GM19397 (cell line): ENCODE measurements around the gene ZMYND8.
"Not testable (repeated sequence)": the region's sequence is repeated elsewhere in the genome, so short reads cannot be mapped to it uniquely, and the experiment has no call there.

Experiments used
- ATAC-seq: cut with Tn5 transposase; IDR thresholded peaks from one replicate; pipeline ENCODE4 v1.9.1; 2021; ENCODE audit warnings: mild to moderate bottlenecking, moderate library complexity; ENCODE audit not compliant: unreplicated experiment

ZMYND8 gene

DNA sequence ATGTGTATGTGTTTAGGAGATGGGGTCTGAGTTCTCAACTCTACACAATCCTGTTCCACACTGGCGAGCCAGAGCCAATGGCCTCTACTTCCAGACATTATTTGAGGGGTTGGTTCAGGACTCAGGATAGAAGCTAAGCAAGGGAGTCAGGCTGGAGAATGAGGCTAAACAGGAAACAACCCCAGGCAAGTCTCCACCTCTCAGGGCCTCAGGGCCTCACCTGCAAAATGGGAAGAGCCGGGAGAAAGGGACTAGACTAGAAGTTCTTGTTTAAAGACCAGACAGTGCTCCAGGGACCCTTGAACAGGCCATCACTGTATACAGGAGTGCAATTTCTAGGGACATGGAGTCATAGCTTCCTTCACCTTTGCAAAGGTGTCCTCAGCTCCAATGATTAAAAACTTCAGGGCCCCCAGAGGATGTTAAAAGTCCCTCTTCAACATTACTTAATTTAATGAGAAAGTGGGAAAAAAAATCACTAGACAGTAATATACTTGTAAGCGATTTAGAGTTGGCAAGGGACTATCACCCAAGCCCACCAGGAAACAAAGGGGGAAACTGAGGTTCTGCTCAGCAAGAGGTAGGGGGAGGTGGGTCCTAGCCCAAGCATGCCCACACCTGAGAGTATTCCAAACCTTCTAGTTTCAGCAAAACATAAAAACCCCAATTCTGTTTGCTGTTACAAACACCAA is 41.7 kb downstream of the ZMYND8 start:
- ATAC-seq, result no peak

GRCh38 chr20:47311967-47312681 is 44.4 kb downstream of the ZMYND8 start:
- no peak for ATAC-seq

DNA sequence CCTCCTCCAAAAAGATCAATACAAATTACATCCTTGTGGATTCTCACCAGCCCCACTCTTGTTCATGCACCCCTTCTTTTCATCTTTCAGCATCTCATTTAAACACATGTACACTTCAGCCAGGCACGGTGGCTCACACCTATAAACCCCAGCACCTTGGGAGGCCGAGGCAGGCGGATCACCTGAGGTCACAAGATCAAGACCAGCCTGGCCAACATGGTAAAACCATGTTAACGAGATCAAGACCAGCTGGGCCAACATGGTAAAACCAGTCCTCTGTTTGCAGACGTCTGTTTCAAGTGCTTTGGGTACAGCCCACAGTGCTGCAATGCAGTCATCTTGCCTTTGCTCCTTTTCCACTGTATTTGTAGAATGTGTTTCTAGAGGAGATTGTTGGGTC is 45.3 kb downstream of the ZMYND8 start:
- no peak for ATAC-seq

- no peak for ATAC-seq
These were observed 45.8 kb downstream of the ZMYND8 start for GRCh38 chr20:47310729-47311128.

DNA sequence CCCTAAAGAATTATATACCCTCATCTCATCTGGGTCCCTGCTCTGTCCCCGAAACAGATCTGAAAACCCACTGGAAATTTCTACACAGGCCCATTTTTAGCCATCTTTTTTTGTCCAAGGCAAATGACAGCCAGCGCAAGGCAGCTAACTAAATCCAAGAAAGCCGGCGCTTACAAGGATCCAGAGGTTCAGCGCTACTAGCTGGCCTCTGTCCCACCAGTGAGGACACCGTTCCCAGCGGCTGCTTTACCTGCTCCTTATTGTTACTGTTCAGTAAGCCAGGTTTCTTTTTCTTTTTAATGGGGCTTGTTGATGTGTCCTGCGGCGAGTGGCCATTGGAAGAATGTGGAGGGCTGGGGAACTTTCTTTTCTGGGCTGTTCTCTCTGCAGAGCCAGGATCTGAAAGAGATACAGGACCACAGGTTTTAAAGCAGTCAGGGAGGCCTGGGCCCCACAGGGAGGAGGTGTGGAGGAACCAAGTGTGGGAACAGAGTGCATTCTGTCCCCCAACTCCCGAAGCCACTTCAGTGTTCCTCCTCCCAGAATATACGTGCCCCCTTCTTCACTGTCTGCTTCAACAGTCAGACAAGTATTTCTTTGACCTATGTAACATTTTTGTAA is 46.6 kb downstream of the ZMYND8 start:
- no peak for ATAC-seq

GRCh38 chr20:47309394-47309793 is 47.1 kb downstream of the ZMYND8 start:
- no peak for ATAC-seq

GRCh38 chr20:47307569-47307968 is 48.9 kb downstream of the ZMYND8 start:
- not testable (repeated sequence) for ATAC-seq

DNA sequence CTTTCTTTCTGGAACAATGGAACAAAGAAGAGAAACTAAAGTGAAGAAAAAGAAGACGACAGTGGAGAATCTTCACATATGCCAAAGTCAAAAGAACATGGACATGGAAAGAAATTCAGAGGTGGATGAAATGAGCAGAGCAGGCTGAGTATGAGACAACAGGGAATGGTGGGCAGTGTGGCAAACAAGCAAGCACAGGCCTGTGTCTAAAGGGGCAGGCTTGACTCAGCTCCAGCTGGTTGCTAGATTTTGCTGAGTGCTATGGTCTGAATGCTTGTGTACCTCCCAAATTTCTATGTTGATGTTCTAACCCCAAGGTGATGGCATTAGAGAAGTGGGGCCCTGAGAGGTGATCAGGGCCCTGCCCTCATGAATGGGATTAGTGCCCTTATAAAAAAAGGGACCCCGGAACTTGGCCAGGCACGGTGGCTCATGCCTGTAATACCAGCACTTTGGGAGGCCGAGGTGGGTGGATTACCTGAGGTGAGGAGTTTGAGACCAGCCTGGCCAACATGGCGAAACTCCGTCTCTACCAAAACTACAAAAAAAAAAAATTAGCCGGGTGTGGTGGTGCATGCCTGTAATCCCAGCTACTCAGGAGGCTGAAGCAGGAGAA is 49.6 kb downstream of the ZMYND8 start:
- no peak for ATAC-seq

- no peak for ATAC-seq
These were observed 50.4 kb downstream of the ZMYND8 start for GRCh38 chr20:47306095-47306494.

DNA sequence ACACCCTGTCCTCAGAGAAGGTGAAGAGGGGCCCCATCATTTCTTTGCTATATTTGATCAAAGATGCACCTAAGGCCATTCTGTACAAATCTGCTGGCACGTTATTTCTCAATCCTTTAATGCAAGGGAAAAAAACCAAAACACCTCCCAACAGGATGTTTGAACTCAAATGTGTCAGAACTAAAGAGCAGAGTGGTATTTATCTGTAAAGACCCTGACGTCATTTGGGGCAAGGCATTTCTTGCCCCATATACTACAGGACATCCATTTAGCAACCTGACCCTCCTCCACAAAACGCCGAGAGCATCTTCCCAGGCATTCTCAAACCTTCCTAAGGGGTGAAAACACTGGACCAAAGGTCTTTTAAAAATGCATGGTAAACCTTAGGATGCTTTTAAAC is 50.8 kb downstream of the ZMYND8 start:
- no peak for ATAC-seq

GRCh38 chr20:47304287-47304686 is 52.2 kb downstream of the ZMYND8 start:
- no peak for ATAC-seq

GRCh38 chr20:47303736-47304135 is 52.8 kb downstream of the ZMYND8 start:
- ATAC-seq, result no peak

DNA sequence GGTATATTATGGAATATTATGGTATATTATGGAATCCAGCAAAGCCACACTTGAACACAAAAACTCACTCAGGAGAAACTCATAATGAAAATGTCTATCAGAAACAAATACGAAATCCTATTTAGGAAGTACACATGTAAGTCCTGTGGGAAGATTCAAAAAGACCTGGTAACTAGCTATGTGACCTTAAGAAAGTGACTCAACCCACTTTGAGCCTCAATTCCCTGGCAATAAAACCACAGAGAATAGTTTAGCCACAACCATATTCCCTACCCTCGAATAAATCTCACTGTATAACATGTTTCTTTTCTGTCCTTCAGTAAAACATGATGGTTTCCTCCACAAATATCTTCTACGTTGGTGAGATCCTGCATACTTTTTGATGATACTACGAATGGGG is 56.4 kb downstream of the ZMYND8 start:
- no peak for ATAC-seq

- ATAC-seq, result no peak
These were observed 57.9 kb downstream of the ZMYND8 start for GRCh38 chr20:47298624-47299023.

GRCh38 chr20:47297746-47298145 is 58.8 kb downstream of the ZMYND8 start:
- no peak for ATAC-seq

GRCh38 chr20:47296950-47297349 is 59.5 kb downstream of the ZMYND8 start:
- ATAC-seq, result no peak

GRCh38 chr20:47295921-47296426 is 60.5 kb downstream of the ZMYND8 start:
- no peak for ATAC-seq

DNA sequence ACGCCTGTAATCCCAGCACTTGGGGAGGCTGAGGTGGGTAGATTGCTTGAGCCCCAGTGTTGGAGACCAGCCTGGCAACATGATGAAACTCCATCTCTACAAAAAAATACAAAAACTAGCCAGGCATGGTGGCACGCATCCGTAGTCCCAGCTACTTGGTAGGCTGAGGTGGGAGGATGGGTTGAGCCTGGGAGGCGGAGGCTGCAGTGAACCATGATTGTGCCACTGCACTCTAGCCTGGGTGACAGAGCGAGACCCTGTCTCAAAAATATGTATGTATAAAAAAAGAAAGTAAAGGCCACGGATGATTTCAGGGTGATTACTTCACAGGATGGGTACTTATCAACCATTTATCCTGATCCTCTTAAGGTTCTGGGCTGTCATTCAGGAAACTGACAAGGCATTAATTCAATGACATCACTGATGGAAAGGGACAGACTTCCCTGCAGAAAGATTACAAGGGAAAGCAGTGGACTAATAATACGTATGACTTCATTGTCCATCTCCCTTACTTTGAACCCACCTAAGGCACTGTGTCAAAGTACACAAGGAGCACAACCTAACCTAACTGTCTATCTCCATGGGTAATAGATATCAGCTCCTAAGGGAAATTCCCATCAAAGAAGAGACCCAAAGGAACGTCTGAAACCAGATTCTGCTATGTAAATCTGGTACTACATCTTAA is 61.2 kb downstream of the ZMYND8 start:
- ATAC-seq, result no peak

GRCh38 chr20:47293631-47294030 is 62.9 kb downstream of the ZMYND8 start:
- ATAC-seq, result no peak

DNA sequence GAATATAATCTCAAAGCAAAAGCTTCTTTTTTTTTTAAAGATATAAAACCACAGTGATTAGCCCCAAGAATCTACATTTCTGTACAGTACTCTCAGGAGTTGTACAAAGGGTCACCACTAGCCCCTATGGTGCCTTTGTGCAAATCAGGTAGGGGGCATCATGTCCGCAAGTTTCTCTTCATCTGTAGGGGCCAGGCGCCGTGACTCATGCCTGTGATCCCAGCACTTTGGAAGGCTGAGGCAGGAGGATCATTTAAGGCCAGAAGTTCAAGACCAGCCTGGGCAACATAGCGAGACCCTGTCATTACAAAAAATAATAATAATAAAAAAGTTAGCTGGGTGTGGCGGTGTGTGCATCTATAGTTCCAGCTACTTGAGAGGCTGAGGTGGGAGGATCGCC is 63.9 kb downstream of the ZMYND8 start:
- ATAC-seq, result no peak
